Astrocyte (in vitro differentiated cells and primary cell): ENCODE data around the gene CBX8. TPM values are rescaled to one million over a fixed set of nuclear protein-coding genes. Genes with fewer than 3 reads are reported as not detected.

Experiments used
- DNase-seq: peaks from one replicate; pipeline ENCODE4 v3.0.0-alpha.2; 2010; ENCODE audit warnings: low read depth
- FAIRE-seq: peaks from 2 replicates; lab custom pipeline; 2011; peaks lifted over from hg19 to GRCh38; lab: Jason Lieb, UNC
- H2AFZ ChIP-seq: 2 replicates; pipeline ENCODE4 v1.6.0; 2012; ENCODE audit warnings: low read depth, low read length, inconsistent platforms
- H3K27ac ChIP-seq: 2 replicates; pipeline ENCODE4 v1.5.1; 2011; ENCODE audit warnings: low read depth, low read length, inconsistent platforms
- H3K27me3 ChIP-seq: 2 replicates; pipeline ENCODE4 v1.6.0; 2011; ENCODE audit warnings: low read length, inconsistent platforms; ENCODE audit not compliant: insufficient read depth
- H3K36me3 ChIP-seq: 2 replicates; pipeline ENCODE4 v1.5.1; 2011; ENCODE audit warnings: low read length, inconsistent platforms; ENCODE audit not compliant: insufficient read depth
- H3K4me1 ChIP-seq: 2 replicates; pipeline ENCODE4 v1.5.1; 2011; ENCODE audit warnings: low read length, inconsistent platforms; ENCODE audit not compliant: insufficient read depth
- H3K4me2 ChIP-seq: 2 replicates; pipeline ENCODE4 v1.6.0; 2012; ENCODE audit warnings: low read length, inconsistent platforms
- H3K4me3 ChIP-seq: 2 replicates; pipeline ENCODE4 v1.5.1; 2011; ENCODE audit warnings: low read depth, mild to moderate bottlenecking, low read length, inconsistent platforms; ENCODE audit not compliant: insufficient read depth
- H3K79me2 ChIP-seq: 2 replicates; pipeline ENCODE4 v1.6.0; 2012; ENCODE audit warnings: mild to moderate bottlenecking, low read length, inconsistent platforms; ENCODE audit not compliant: insufficient read depth
- H3K9ac ChIP-seq: 2 replicates; pipeline ENCODE4 v1.6.0; 2012; ENCODE audit warnings: mild to moderate bottlenecking, low read length, inconsistent platforms
- H3K9me3 ChIP-seq: 2 replicates; pipeline ENCODE4 v1.5.1; 2012; ENCODE audit warnings: low read depth, mild to moderate bottlenecking, low read length, inconsistent platforms; ENCODE audit not compliant: insufficient read depth
- H4K20me1 ChIP-seq: 2 replicates; pipeline ENCODE4 v1.6.0; 2012; ENCODE audit warnings: low read length, inconsistent platforms; ENCODE audit not compliant: insufficient read depth
- H3K27ac Mint-ChIP-seq: one replicate; pipeline ENCODE4 v1.8.0; 2021; ENCODE audit warnings: mild to moderate bottlenecking, mixed read lengths; ENCODE audit not compliant: unreplicated experiment
- H3K27me3 Mint-ChIP-seq: one replicate; pipeline ENCODE4 v1.8.0; 2021; ENCODE audit warnings: low read depth, mixed read lengths; ENCODE audit not compliant: unreplicated experiment
- H3K36me3 Mint-ChIP-seq: one replicate; pipeline ENCODE4 v1.8.0; 2021; ENCODE audit warnings: low read depth, mixed read lengths; ENCODE audit not compliant: unreplicated experiment
- H3K4me1 Mint-ChIP-seq: one replicate; pipeline ENCODE4 v1.8.0; 2021; ENCODE audit warnings: low read depth, mixed read lengths; ENCODE audit not compliant: unreplicated experiment
- H3K4me3 Mint-ChIP-seq: one replicate; pipeline ENCODE4 v1.8.0; 2021; ENCODE audit warnings: mild to moderate bottlenecking, moderate library complexity, mixed read lengths; ENCODE audit not compliant: unreplicated experiment
- H3K9me3 Mint-ChIP-seq: one replicate; pipeline ENCODE4 v1.8.0; 2021; ENCODE audit warnings: mild to moderate bottlenecking, mixed read lengths; ENCODE audit not compliant: unreplicated experiment
- CTCF ChIP-seq: IDR thresholded peaks from 2 replicates; pipeline ENCODE4 v1.5.1; 2011; ENCODE audit warnings: low read depth, mild to moderate bottlenecking, inconsistent platforms, low read length, moderate library complexity; ENCODE audit not compliant: insufficient read depth
- EZH2 ChIP-seq: IDR thresholded peaks from 2 replicates; pipeline ENCODE4 v1.6.1; 2012; ENCODE audit warnings: mild to moderate bottlenecking, low read length, inconsistent platforms; ENCODE audit not compliant: insufficient read depth
- total RNA-seq: library from RNA; stranded (reverse); gene quantifications from 2 replicates; pipeline ENCODE4 v1.2.1, GENCODE V29; 2021

CBX8 gene
- total RNA-seq, 1 donor from 2014 or later = 3.4 TPM

DNA sequence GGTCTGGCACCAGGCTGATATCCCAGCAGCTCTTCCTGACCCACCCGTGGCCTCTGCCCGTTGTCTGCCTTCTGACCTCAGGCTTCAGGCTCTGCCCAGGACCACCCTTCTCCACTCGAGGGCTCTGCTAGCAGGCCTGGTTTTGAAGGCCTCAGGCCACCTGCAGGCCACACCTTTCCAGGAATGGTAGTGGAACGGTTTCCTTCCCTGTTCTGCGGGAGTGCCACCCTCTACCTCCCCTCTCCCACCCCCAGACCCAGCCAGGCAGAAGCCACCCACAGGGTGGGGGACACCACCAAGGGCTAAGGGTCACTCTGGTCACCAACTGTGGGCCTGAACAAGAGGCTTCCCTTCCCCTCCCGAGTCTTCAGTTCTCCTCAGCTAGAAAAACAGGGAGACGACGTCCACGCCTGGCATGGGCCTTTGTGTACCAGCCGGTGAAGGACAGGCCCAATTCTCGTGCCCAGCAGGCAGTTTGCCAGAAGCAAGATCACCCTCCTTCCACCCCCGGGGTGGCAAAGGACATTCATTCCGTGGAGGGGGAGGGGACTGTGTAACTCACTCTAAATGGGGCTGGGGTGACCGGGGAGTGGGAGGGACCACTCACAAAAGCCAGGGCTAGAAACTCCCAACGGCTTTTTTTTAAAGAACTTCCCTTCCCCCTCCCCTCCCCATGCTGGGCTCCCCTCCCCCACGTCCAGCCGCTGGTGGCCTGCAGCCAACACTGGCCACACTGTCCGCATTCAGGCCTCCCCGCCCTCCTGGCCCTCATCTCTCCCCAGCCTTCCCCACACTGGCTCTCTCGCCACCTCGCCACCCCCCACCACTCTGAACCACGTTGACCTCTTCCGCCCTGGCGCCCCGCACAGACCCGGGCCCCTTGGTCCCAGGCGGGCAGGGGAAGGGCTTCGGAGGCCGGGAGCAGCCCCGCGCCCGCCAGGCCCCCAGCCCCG, 34.7 kb upstream of the CBX8 start:
- H4K20me1 ChIP-seq = peaks cover 35% of the 10 kb centered on the region
- FAIRE-seq (no peak), DNase-seq (no peak)
- H3K27me3 Mint-ChIP-seq = peaks cover 25% of the 10 kb centered on the region
- H3K27me3 ChIP-seq = no peaks in the 10 kb centered on the region
- H3K4me2 ChIP-seq = peak overlapping the region; percentile 75
- peak overlapping the region; percentile 52 for H2AFZ ChIP-seq
- H3K4me1 Mint-ChIP-seq = peaks cover 12% of the 10 kb centered on the region
- H3K9me3 Mint-ChIP-seq = peaks cover 4% of the 10 kb centered on the region
- peak overlapping the region; percentile 40 for H3K4me3 Mint-ChIP-seq
- peak overlapping the region; percentile 53 for H3K27ac Mint-ChIP-seq
- peaks cover 21% of the 10 kb centered on the region for H3K4me1 ChIP-seq
- peaks cover 5% of the 10 kb centered on the region for H3K36me3 Mint-ChIP-seq
- peaks cover 15% of the 10 kb centered on the region for H3K79me2 ChIP-seq
- H3K4me3 ChIP-seq = no peak overlapping the region
- H3K36me3 ChIP-seq = no peaks in the 10 kb centered on the region
- H3K9me3 ChIP-seq = no peaks in the 10 kb centered on the region
- TF ChIP-seq EZH2 (no peak), CTCF (no peak)
- H3K27ac ChIP-seq = no peak overlapping the region
- H3K9ac ChIP-seq = peak overlapping the region; percentile 3

- H3K4me3 ChIP-seq = no peak overlapping the region
- Mint-ChIP-seq H3K27me3 (peaks cover 32% of the 10 kb centered on the region), H3K27ac (no peak overlapping the region), H3K9me3 (peaks cover 6% of the 10 kb centered on the region), H3K4me3 (no peak overlapping the region), H3K4me1 (peaks cover 12% of the 10 kb centered on the region), H3K36me3 (peaks cover 5% of the 10 kb centered on the region)
- H3K4me1 ChIP-seq = peaks cover 17% of the 10 kb centered on the region
- H3K79me2 ChIP-seq = peaks cover 8% of the 10 kb centered on the region
- H2AFZ ChIP-seq = no peak overlapping the region
- FAIRE-seq = no peak
- no peak overlapping the region for H3K9ac ChIP-seq
- H3K4me2 ChIP-seq = no peak overlapping the region
- H3K9me3 ChIP-seq = no peaks in the 10 kb centered on the region
- no peak for TF ChIP-seq CTCF
- TF ChIP-seq EZH2 = no peak
- no peaks in the 10 kb centered on the region for H3K27me3 ChIP-seq
- H3K36me3 ChIP-seq = no peaks in the 10 kb centered on the region
- H3K27ac ChIP-seq = no peak overlapping the region
- peaks cover 27% of the 10 kb centered on the region for H4K20me1 ChIP-seq
- no peak for DNase-seq
These were observed 33.9 kb upstream of the CBX8 start for GRCh38 chr17:79830763-79831264.
